Stimulated activated CD4-positive, alpha-beta T cell treated with anti-CD3 and anti-CD28 coated beads, Interleukin-1b, Interleukin-23, amount 100 ng/mL, for 24 hours (primary cell): ENCODE measurements around the gene ADRA2B.

ENCODE experiments used
- DNase-seq, 4 experiments: peaks; one replicate each; pipeline ENCODE4 v3.0.0-alpha.2; 2020; ENCODE audit warnings: low read depth in 4 of 4, low spot score in 1 of 4

Gene ADRA2B

DNA sequence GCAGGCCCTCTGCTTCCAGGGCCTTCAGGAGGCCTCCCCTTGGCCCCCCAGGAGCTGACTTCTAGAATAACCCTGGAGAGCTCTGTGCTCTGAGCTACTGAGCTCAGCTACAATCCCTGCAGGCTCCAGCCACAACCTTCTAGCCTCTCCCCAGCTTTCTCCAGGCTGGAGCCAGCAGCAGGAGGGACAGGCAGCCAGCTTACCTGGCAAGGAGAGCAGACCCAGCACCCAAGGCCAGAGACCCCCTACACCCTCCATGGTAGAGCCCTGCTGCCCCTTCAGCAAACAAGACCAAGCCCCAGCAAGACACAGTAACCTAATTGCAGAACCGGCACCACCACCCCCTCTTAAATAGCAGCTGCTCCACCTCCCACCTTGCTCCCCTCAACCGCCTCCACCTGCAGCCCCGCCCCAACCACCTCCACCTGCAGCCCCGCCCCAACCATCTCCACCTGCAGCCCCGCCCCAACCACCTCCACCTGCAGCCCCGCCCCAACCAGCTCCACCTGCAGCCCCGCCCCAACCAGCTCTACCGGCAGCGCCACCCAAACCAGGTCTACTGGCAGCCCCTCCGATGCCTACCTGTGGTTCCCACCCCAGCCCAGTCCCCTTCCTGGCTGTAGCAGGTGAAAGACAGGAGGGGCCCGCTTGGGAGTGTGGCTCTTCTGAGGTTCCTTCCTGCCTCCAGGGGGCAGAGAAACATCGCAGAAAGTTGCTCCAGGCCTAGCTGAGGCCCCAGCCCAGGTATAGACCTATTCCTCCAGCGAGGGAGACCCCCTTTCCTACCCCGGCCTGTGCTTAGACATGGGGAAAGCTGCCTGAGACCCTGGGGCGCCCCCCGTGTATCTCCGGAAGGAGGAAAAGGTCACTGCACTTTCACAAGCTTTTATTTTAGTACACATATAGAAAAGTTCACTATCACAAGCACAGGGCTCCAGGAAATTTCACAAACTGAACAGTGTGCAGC, 22.1 kb upstream of the ADRA2B start, which contains the start of gene ASTL:
ASTL (minus strand) TSS at position 324 of the 967 bp plus-strand sequence; CDS start at position 258, 66 bp downstream.
- peak in 1 of 4 experiments; percentile 43 for DNase-seq

DNA sequence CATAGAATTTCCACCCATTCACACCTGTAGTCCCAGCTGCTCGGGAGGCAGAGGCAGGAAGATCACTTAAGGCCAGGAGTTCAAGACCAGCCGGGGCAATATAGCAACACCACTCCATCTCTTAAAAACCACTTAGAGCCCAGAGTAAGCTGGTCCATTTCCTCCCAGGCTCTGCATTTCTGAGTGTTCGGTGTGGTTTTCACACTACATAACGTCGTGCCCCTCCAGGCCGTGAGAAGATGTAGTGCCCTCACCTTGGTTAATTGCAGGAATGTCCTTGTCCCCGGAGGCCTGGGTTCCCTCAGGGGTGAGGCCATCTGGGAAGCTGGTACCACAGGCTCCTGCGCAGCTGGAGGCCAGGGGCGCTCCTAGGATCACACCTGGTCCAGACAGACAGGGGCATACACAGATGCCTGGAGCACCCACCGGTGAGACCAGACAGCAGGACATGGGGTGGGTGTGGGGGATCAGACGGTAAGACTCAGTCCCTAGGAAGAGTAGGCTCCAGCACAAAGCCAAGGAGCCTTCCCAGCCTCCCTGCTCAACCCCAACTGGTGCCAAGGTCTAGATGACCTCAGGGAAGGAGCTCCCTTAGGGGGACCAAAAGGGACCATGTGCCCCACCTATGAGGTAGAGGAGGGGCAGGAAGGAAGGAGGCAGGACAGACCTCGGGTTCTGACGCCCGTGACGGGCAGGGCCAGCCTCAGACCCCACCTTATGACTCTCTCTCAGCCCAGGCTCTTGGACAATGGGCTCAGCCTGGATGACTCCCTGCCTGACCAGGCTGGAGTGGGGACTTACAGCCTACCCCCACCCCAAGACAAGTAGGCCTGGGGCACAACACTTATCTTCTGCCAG, 21.2 kb upstream of the ADRA2B start:
- DNase-seq: no peak

DNA sequence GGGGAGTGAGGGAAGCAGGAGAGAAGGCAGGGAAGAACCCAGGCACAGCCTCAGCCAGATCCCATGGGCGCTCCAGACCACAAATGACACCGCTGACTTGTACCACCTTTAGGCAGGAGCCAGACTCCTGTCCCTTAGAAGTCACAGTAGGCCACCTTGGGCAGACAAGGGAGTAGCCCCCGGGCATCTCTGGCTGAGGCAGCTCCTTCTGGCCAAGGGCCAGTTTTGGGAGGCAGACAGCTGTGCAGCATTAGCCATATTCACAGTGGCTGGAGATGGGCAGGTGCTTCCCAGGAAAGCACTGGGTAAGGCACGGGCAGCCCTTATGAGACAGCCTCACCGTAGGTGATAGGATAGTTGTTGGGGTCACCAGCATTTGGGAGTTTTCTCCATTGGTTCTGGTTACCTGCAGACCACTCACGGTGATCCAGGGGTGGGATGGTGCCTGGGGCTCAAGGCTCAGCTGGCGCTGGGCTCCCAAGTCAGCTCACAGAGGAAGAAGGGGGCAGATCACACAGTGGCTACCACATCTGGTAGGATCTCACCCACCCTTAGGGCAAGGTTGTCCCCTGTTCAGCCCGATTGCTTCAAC, 19.9 kb upstream of the ADRA2B start:
- DNase-seq: no peak

DNA sequence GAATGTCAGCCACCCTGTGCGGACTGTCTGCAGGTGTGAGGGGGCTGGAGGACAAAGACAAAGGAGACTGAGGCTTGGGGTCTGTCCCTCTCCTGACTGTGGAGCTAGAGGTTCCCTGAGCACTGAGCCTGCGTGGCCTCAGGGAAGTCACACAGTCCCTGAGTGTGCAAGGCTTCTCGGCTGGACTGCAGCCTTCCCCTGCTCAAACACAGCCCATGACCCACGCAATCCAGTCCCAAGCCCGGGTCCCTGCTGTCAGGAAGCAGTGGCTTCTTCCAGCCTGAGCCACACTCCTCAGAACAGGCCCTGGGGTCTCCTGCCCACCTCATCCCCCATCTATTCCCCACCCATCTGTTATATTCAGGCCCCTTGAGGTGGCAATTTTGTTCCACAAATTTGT, 19.2 kb upstream of the ADRA2B start:
- DNase-seq: no peak

DNA sequence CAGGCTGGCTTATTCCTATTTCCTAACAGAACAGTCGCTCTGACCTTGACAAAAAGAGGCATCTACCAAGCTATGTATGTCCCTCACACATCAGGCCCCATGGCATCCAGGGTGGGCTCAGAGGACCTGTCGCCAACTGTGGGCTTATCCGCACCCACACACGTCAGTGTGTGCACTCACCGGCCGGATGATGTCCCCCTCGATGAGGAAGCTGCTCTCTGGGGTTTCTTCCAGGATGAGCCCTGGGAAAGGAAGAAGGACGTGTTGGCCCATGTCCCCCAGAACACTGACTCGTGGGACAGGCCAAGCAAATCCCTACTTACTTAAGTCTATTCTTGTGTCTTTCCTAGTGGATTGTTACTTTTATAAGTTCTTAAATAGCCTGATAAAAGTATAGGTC, 18.8 kb upstream of the ADRA2B start:
- no peak for DNase-seq

DNA sequence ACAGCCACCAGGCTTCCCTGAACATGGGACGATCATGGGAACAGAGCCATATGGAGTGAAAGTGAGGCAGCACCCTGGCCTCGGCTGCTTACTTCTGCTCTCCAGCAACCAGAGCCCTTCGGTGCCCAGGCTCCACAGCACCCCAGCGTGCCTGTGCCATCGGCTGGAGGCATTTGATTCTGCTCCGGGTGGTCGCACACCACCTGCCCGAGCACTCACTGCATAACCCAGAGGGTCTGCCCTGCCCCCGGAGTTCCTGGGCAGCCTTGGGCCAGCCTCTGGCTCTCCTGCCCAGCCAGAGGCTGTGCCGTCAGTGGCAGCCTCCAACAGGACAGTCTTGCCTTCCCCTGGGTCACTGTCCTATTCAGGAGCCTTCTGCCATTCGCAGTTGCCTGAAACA, 18.1 kb upstream of the ADRA2B start:
- no peak for DNase-seq

DNA sequence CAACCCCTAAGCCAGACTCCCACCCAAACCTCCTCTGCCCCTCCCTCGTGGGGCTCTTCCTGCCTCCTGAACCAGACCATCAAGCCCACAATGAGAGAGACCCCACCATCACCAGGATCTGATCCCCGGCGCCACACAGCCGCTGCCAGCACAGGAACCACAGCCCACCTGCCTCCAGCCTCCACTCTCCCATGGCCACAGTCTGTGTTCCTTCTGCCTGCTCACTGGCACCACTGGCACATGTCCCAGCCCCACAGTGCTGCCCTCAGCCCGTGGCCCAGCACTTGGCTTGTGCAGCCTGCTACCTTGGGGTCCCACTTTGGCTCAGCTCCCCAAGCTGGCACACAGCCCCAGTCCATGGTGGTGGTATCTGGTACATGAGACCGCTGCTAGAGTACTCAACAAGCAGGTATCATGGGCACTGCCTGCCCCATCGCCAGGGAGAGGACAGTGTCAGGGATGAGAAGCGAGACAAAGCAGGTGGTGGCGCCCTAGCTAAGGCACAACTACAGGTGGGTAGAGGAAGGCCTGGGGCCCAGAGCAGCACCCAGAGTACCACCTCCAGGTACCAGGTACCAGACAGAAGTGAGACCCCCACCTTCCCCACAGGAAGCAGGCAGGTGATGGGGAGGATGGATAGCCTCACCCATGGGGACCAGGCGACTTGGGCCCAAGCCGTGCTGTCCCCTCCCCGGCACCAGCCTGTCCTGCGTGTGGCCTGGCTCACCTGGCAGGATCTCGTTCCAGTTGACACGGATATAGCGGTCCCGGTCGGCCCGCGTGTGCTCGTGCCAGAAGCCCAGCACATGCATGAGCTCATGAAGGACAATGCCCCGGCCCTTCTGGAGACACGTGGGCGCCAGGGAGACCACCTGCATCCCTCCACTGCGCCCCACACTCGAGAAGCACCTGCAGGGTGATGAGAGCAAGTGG, 15.7 kb upstream of the ADRA2B start:
- no peak for DNase-seq

DNA sequence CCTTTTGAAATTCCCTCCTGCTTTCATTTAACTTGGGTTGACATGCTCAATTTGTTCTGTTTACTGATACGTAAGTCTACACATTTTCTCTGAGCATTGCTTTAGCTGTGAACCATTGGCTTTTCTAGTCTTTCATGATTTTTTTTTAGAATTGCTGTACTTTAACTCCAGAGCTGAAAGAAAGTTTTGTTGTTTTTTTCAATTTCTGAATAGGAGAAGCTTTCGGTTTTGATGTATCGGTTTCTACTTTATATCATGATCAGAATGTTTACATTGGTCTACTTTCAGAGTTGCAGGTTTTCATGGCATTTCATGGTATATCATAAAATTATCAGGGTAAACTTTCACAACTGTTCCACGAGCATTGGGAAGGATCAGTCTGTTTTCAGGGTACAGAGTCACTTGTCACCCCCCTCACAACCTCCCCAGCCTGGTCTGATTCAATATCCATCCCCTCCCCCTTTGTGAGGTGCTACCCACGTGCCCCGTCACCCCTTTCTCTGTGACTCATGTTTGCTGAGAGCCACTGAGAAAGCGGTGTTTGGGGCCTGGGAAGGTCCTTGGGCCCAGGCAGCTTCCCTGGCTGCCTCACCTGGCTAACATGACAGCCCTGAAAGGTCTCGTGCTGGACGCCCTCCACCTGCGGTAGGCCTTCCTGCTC, 14.9 kb upstream of the ADRA2B start:
- no peak for DNase-seq

DNA sequence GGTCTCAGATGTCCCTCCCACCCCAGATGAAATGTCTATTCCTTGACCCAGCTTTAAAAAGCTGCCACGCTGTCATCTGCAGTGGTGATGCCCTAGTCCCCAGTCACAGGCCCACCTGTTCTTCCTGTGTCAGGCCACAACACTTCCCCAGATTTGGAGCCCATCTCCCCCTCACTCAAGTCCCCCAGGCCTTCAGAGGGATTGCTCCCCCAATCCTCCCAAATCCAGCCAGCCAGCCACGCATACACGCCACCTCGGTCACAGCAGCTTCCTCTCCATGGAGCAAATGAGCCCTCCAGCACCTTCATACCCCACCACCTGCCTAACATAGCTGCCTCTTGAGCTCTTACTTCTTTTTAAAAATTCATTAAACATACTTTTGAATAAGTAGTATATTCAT, 14.1 kb upstream of the ADRA2B start:
- DNase-seq: no peak

DNA sequence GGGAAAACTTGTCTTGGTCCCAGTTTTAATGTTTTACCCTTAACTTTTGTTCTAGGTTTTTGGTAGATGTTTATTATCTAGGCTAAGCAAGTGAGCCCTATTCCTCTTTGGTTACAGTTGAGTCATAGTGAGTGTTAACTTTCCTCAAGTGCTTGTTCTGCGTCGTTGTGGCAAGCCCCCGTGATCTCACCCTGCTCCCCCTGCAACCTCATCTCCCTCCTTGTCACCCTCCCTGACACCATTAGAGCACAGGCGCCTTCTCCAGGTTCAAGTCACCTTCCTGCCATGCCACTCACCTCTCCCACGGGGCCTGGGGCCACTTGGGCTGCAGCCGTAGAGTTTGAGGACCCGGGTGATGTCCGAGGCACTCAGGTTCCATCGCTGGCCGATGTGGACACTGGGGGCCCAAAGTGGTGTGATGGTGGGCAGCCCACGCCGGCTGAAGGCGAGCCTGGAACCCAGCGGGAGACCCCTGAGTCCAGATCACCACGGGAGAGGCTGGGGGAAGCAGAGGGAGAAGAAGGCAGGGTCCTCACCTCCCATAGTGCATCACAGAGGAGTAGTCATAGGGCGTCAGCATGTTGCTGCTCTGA, 13.3 kb upstream of the ADRA2B start:
- DNase-seq: no peak

DNA sequence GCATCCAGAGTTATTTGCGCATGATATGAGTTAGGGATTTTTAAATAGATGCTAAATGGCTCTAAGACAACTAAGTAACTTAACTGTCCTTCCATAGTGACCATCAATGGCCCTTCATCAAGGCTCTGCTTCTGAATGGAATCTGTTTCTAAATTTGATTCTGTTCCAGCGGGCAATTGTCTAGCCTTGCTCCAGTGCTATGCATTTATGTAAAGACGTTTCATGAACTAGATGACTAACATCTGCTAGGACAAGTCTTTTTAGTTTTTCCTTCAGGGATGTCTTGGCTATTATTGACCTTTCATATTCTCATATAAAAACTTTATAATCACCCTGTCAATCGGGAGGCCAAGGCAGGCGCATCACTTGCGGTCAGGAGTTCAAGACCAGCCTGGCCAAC, 12.1 kb upstream of the ADRA2B start:
- no peak for DNase-seq

DNA sequence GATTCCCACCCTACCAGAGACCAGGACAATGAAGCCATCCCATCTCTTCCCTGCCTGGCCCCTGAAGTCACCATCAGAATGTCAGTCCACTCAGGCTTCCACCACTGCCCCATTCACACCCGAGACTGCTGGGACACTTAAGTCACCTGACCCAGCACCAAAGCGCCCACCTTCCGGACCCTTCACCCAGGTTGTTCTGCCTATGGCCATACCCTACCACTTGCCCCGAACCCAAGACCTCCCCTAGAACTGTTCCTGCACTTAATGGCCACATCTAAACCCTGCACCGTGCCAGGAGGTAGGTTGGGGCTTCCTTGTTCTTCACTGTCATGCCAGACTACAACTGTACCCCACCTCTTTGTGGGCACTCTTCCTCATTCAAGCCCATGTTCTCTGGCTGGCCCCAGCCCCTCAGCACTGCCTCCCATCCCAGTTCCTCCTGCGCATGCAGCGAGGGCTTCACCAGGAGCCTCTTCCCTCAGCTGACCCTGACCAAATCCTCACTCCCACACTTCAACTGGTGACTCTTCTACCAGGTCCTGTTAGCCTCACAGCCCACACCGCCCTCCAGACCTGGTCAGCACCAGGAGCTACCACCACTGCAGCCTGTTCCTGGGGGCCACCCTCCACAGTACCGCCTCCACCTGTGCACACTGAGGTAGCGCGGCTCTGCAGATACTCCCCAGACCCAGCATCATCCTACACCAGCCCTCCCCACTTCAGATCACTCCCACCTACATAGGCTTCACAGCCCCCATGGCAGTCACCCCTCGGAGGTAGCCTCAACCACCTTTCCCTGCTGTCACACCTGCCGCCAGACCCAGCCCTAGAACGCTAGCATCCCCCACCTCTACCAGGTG, 8.3 kb upstream of the ADRA2B start:
- no peak for DNase-seq

DNA sequence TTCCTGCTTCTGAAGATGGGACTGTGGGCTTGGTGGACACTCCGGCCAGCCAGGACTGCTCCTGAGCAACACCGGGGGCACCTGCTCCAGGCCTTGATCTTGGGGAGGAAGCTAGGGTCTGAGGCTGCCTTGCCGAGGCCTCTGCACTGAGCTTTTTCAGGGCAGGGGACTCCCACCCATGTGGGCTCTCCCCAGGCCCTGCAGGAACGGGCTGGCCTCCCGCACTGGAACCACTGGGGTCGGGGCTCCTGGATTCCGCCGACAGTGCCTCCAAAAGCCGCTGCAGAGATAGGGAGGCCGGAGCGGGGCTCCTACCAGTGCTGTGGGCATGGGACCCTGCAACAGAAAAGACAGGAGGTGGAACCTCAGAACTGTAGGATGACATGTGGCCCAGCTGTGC, 7.6 kb upstream of the ADRA2B start:
- DNase-seq: no peak

DNA sequence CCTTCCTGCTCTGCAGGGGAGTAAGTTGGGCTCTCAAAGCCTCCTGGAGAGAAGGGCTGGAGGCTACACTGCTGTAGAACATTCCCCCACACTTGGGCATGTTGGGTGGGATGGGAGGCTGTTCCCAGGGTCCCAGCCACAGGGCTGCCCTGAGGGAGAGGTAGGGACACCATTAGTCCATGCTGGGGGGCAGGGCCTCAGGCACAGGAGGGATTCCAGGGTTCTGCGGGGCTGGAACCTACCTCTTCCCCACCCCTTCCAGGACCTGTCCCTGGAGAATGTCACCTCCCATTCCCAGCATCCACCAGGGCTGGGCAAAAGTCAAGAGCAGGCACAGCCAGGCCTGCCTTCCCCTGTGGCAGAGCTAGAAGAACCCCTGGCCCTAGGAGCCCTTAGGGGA, 6.9 kb upstream of the ADRA2B start:
- no peak for DNase-seq

DNA sequence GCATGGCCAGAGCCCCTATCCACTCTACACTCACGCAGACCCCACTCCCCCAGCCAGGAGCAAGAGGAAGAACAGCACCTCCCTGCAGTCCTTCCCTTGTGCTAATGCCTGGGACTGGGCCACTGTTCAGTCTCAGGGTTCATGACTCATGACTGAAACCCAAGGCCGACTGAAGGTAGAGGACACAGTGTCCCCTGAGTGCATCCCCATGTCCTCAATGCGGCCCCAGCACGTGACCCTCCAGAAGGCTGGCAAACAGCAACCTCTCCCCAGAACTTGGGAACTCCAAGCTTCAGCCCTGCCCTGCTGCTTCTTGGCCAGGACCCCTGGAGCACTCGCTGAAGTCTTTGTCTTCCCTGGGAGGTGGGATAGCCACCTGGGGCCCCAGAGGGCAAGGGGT, 6.0 kb upstream of the ADRA2B start:
- DNase-seq: no peak

DNA sequence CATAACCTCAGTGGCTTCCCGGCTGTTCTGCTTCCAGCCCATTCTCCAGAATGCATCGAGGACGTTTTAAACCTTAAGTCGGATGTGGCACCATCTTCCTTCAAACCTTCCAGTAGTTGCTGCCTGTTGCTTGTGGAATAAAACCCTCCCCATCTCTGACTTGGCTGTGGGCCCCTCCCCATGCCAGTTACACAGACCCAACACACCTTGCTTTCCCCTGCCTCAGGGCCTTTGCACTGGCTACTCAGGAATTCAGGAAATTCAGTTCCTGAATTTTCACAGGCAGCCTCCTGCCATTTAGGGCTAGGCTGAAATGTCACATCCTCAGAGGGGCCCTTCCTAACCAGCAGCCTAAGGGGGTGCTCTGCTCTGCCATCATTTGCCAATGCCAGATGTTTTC, 5.0 kb upstream of the ADRA2B start:
- no peak for DNase-seq

DNA sequence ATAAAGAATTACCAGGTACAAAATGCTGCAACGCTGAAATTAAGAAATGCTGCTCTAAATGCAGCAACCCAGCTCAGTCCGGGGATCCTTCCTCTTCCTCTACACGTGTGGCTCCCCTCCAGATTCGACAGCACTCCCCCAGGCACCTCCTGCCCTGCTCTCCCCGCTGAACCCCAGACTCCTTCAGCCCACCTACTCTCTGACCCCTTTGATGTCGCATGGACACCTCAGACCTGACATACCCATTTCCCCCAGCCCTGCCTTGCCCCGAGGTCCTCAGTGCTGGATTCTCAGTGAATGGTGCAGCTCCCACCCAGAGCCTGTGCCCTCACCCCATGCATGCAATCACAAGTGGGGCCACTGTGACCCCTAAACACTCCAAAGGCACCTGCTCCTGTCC, 4.6 kb upstream of the ADRA2B start:
- DNase-seq: no peak

DNA sequence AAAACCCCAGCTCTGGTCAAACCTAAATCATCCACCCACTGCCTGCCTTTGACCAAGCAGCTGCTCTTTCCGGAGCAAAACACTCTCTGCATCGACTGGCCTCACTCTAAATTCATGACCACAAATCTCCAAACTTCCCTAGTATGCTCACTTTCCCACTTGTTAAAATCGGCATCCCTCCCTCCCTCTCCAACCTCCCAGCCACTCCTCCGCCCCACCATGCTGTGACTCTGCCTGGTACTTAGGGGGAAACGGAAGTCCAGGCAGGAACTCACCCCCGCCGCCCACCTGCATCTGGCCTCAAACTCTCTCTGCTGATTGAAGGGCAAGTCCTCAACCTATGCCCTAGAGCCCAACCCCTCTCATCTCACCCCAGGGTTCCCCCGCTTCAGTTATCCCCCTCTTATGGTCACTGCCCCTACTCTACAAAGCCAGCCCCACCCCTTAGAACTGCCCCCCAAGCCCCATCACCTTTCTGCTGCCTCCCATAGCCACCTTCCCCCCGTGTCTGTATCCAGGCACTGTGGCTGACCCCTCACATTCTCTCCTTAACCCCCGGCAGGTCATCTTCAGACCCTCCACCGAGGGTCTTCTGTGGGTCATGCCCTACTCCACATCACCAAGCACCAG, 3.8 kb upstream of the ADRA2B start:
- DNase-seq: no peak
